ENCODE results near the gene NOP9.
"Not testable (repeated sequence)": the region's sequence is repeated elsewhere in the genome, so short reads cannot be mapped to it uniquely, and the experiment has no call there.

The NOP9 gene

DNA sequence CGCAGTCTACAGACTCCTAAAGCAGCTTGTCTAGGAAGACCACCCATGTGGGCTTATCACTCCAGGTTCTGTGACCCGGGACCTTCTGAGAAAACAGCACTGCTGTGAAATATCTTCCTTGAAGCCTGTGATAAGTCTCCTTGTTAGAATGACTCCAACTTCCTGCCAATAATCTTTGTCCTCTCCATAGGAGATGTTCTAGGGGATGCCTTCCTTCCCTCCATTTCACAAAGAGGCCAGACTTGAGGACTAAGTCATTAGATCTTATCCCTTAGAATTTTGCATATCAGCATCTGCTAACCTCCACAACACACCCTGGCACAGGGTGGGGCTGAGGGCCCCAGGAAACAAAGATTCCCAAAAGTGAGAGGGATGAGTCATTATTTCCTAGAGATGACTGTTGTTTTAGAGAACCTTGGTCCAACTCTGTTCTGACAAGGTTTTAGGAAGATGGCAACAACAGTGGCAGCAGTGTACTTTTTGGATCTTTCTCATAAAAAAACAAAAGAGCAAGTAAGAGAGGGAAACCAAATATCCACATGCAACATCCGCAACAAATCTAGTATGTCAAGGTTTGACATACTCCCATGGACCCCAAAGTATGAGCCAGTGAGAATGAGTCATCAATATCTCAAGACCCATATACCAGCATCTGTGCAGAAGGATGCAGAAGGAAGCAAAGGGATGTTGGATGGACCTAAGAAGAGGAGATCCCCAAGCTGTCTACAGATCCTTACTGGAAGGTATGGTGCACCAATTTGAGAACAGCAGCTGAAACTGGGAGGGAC, 17.7 kb downstream of the NOP9 start:
- in situ Hi-C loops (cut with HindIII; ENCODE audit: low pct_unique_long_range_greater_than_20kb, low sequenced_read_pairs) = no loop called here
- no peak for TF ChIP-seq JUND (IDR thresholded peaks at IDR 0.05; ENCODE audit: low read depth)
- no peak for DNase-seq (ENCODE audit: low read depth in 1 of 2, low spot score in 1 of 2)

DNA sequence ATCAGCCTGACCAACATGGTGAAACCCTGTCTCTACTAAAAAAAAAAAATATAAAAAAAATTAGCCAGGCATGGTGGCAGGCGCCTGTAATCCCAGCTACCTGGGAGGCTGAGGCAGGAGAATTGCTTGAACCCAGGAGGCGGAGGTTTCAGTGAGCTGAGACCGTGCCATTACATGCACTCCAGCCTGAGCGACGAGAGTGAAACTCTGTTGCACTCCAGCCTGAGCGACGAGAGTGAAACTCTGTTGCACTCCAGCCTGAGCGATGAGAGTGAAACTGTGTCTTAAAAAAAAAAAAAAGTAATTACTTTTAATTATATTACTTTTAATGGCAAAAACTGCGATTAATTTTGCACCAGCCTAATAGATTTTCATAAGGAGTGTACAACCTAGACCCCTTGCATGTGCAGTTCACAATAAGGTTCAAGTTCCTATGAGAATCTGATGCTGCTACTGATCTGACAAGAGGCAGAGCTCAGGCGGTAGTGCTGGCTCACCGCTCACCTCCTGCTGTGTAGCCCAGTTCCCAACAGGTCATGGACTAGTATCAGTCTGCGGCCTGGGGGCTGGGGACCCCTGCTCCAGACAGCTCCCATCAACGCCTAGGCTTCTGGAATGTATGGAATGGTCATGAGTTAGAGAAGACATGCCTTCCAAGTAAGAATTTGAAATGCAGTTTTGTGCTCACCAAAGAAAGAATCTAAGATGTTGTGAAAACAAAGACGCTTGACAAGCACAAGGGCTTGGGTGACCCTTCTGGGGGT, 21.7 kb downstream of the NOP9 start:
- no peak for DNase-seq (ENCODE audit: low read depth in 1 of 2, low spot score in 1 of 2)
- in situ Hi-C loops (cut with HindIII; ENCODE audit: low pct_unique_long_range_greater_than_20kb, low sequenced_read_pairs) = no loop called here
- no peak for TF ChIP-seq JUND (IDR thresholded peaks at IDR 0.05; ENCODE audit: low read depth)

DNA sequence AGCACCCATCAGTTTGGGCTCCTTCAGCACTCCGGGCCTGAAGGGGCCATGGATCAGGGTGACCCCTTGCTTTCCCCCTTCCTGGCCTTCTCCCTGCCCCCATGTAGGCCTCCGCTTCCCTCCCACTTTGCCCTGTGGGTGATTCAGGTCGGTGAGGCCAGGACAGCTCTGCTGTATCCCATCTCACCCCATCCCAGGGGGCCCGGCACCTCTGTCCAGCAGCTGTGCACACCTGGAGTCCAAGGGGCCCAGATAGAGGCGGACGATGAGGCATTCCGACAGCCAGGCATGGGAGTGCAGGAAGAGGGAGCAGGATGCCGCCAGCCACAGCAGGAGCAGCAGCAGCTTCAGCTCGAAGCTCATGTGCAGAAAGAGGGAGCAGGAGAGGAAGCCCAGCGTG, 23.0 kb downstream of the NOP9 start:
- no peak for TF ChIP-seq JUND (IDR thresholded peaks at IDR 0.05; ENCODE audit: low read depth)
- in situ Hi-C loops (cut with HindIII; ENCODE audit: low pct_unique_long_range_greater_than_20kb, low sequenced_read_pairs) = no loop called here
- no peak for DNase-seq (ENCODE audit: low read depth in 1 of 2, low spot score in 1 of 2)

DNA sequence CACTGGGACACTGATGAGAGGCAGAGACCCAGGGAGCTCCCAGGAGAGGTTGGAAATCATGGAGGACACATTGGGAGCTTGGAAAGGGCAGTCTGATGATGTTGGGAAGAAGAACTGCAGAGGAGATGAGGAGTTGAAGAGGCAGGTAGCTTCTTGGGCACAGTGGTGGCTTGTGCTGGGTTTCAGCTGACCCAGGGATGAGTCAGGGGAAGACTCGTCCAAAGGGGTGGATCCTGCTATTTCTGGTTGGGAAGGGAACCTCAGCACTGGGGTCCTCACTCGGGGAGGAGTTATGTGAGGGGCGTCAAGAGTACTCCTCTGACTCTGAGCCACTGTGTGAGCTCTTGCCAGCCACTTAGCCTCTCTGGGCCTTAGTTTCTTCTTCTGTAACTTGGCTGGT, 23.7 kb downstream of the NOP9 start:
- in situ Hi-C loops (cut with HindIII; ENCODE audit: low pct_unique_long_range_greater_than_20kb, low sequenced_read_pairs) = no loop called here
- no peak for DNase-seq (ENCODE audit: low read depth in 1 of 2, low spot score in 1 of 2)
- no peak for TF ChIP-seq JUND (IDR thresholded peaks at IDR 0.05; ENCODE audit: low read depth)

DNA sequence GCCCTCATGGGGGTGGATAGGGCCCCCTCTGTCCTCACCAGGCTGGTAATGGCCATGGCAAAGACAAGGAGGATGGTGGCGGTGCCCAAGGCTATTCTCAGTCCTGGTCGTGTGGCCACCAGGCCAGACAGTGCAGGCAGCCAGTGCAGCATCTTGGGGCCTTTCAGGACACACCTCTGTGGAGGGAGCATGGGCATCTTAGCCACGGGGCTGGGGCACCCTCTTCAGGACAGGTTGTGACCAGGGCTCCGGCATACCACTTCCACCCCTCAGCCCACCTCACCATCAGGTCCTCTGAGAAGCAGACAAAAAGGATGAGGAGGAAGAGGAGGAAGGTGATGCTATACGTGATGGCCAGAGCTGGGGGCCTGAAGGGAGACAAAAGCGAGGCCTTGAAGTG, 24.4 kb downstream of the NOP9 start:
- no peak for TF ChIP-seq JUND (IDR thresholded peaks at IDR 0.05; ENCODE audit: low read depth)
- in situ Hi-C loops (cut with HindIII; ENCODE audit: low pct_unique_long_range_greater_than_20kb, low sequenced_read_pairs) = no loop called here
- DNase-seq (ENCODE audit: low read depth in 1 of 2, low spot score in 1 of 2) = no peak

DNA sequence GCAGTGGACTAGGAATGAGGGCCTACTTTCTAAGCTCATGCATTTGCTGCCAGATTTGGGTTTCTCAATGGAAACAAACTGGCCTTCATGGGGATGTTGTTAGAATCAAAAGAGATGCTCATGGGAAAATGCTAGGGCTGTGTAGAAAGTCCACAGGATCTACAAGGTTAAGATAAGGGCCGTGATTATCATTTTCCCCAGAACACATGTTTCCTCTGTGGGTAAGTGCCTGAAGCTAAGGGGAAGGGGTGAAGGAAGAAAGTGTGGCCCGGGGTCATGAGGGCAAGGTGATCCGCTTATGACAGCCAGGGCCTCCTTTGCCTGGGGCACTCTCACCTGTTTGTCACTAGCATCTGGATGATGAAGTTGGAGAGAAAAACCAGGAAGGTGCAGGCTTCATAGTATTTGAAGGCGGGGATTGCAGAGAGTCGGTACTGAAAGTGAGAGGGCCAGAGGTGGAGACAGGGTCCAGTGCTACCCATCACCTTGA, 25.4 kb downstream of the NOP9 start:
- no peak for DNase-seq (ENCODE audit: low read depth in 1 of 2, low spot score in 1 of 2)
- in situ Hi-C loops (cut with HindIII; ENCODE audit: low pct_unique_long_range_greater_than_20kb, low sequenced_read_pairs) = no loop called here
- TF ChIP-seq JUND (IDR thresholded peaks at IDR 0.05; ENCODE audit: low read depth) = no peak

DNA sequence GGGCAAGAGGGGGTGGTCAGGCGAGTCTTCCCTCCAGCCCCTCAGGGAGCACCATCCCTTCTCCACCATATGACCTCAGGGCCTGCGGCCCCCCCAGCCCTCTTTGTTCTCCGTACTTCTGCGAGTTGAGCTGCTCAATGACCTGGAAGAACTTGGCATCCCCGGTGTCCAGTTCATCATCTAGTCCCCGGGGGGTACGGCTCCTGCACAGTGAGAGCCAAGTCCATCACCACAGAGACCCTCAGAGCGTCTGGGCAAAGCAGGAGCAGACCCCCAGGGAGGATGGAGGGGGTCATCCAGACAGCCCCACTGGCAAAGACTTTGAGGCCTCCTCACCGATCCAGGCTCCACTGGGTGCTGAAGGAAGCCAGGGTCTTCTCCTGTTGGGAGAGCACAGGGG, 26.3 kb downstream of the NOP9 start:
- in situ Hi-C loops (cut with HindIII; ENCODE audit: low pct_unique_long_range_greater_than_20kb, low sequenced_read_pairs) = no loop called here

DNA sequence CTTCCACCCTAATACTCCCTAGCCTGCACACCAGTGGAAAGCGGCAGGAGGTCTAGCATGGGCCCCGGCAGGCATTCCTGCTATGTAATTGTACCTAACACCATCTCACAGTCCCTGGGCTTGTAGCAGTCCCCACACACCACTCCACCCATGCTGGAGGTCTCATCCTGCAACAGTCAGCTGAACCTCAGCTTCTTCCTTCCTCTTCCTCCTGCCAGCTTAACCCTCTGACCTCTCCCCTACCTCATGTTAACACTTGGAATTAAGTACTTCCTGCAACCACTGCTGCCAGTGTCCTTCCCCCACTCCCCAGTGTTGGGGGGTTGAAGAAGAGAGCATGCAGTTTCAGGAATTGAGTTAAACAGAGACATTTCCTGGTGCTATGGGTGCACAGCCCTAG, 27.7 kb downstream of the NOP9 start:
- in situ Hi-C loops (cut with HindIII; ENCODE audit: low pct_unique_long_range_greater_than_20kb, low sequenced_read_pairs) = no loop called here
- TF ChIP-seq JUND (IDR thresholded peaks at IDR 0.05; ENCODE audit: low read depth) = no peak
- DNase-seq (ENCODE audit: low read depth in 1 of 2, low spot score in 1 of 2) = no peak

More for the DNA sequence above, 26.3 kb downstream of the NOP9 start:
- DNase-seq (ENCODE audit: low read depth in 1 of 2, low spot score in 1 of 2) = no peak
- no peak for TF ChIP-seq JUND (IDR thresholded peaks at IDR 0.05; ENCODE audit: low read depth)

DNA sequence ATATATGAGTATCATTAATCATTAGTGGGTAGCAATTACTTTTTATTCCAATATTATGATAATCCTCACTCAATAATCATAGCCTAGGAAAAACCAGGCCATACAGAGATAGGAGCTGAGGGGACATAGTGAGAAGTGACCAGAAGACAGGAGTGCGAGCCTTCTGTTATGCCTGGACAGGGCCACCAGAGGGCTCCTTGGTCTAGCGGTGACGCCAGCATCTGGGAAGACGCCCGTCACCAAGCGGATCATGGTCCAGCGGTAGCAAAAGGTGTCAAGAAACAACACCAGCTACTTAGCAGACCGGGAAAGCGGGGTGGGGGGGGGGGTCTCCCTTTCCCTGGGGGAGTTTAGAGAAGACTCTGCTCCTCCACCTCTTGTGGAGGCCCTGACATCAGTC, 28.3 kb downstream of the NOP9 start:
- peak in 1 of 2 experiments; percentile 21 for DNase-seq (ENCODE audit: low read depth in 1 of 2, low spot score in 1 of 2)
- in situ Hi-C loops (cut with HindIII; ENCODE audit: low pct_unique_long_range_greater_than_20kb, low sequenced_read_pairs) = not testable (repeated sequence)

DNA sequence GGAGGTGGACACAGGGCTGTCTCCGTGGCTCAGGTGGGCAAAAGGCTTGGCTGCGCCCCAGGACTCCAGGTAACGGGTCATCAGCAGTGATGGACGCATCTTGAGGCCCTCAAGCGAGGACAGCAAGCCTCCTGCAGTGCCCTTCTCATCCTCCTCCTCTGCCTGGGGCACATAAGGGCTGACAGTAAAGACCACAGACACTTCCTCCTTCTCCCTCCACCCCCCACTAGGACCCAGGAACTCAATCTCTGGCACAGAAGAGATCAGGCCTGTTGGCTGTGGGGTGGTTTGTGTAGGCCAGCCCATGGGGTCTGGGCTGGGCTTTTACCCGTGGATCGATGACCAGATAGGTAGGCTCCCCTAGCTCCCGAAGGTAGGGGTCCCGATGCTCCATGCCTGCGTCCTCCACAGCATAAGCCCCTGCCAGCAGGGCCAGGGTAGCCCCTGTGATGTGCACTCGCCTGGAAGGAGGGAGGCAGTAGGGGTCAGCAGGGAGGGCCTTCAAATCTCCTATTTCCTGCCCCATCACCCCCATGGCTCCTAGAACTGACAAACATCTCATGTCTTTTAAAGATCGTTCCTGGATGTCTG, 29.5 kb downstream of the NOP9 start:
- DNase-seq (ENCODE audit: low read depth in 1 of 2, low spot score in 1 of 2) = no peak
- in situ Hi-C loops (cut with HindIII; ENCODE audit: low pct_unique_long_range_greater_than_20kb, low sequenced_read_pairs) = no loop called here

DNA sequence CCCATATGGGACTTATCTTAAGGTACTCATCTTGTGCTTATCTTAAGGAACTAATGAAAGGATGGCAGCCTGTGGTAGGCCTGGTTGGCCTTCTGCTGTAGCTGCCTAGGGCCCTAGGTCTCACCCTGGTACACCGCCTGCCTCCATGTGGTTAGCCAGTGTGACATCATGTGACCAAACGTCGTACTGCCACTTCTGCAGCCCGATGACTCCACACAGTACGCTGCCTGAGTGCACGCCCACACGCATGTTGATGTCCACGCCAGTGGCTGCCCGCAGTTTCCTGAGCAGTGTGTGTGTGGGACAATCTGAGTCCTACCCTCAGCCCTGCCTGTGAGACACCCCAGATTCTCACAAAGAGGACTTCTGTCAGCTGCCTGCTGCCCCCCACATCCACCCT, 30.1 kb downstream of the NOP9 start:
- no peak for TF ChIP-seq JUND (IDR thresholded peaks at IDR 0.05; ENCODE audit: low read depth)
- DNase-seq (ENCODE audit: low read depth in 1 of 2, low spot score in 1 of 2) = no peak
- in situ Hi-C loops (cut with HindIII; ENCODE audit: low pct_unique_long_range_greater_than_20kb, low sequenced_read_pairs) = no loop called here

More for the DNA sequence above, 29.5 kb downstream of the NOP9 start:
- no peak for TF ChIP-seq JUND (IDR thresholded peaks at IDR 0.05; ENCODE audit: low read depth)

DNA sequence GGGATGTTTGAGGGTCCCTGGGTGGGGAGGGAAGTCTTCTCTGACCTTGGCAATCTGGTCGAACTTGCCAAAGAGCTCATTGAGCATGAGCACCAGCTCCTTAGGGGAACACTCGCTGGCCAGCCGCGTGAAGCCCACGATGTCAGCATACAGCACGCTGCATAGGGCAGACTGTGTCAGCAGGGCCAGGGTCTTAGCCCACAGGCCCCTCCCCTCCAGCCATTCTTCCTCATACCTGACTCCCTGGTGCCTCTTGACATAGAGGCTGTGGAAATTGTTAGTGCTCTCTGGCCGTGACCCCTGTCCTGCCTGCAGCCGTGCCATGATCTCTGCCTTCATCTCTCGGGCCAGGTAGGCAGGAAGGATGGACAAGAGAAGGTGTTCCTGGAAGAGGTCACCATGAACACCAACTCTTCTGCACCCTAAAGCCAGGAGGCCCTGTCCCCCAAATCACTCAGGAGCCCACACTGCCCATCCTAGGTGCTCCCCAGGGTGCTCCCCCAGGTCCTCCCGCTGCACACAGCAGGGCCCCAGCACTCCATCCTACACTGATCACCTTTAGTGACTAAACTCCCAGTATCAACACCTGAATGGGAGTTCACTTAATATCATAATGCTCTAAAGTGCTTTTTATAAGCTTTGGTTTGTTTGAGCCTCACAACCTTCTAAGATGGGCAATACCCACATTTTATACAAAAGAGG, 31.5 kb downstream of the NOP9 start:
- DNase-seq (ENCODE audit: low read depth in 1 of 2, low spot score in 1 of 2) = no peak
- in situ Hi-C loops (cut with HindIII; ENCODE audit: low pct_unique_long_range_greater_than_20kb, low sequenced_read_pairs) = no loop called here
- TF ChIP-seq JUND (IDR thresholded peaks at IDR 0.05; ENCODE audit: low read depth) = no peak
